GM06990 (cell line): ENCODE data around the gene ASXL2.
"Not testable (repeated sequence)": the region's sequence is repeated elsewhere in the genome, so short reads cannot be mapped to it uniquely, and the experiment has no call there.

Experiments used
- DNase-seq: peaks from one replicate; pipeline ENCODE4 v3.0.0-alpha.2; 2011; ENCODE audit not compliant: insufficient read length; ENCODE audit errors: extremely low read depth
- H3K27me3 ChIP-seq: replicated peaks from 2 replicates; pipeline ENCODE4 v1.6.0; 2011; ENCODE audit warnings: low read length; ENCODE audit not compliant: control insufficient read depth, insufficient read depth
- H3K36me3 ChIP-seq: 2 replicates; pipeline ENCODE4 v1.5.1; 2011; ENCODE audit warnings: low read length; ENCODE audit not compliant: control insufficient read depth, insufficient read depth
- H3K4me3 ChIP-seq: replicated peaks from 2 replicates; pipeline ENCODE4 v1.5.1; 2011; ENCODE audit warnings: low read depth, mild to moderate bottlenecking, control low read depth, low read length
- TF ChIP-seq, protein P1 (sequence below): IDR thresholded peaks from 2 replicates; pipeline ENCODE4 v1.5.1; 2011; ENCODE audit warnings: low read length, control low read depth, mild to moderate bottlenecking, inconsistent platforms; ENCODE audit not compliant: insufficient read depth, poor library complexity, severe bottlenecking

The ASXL2 gene

DNA sequence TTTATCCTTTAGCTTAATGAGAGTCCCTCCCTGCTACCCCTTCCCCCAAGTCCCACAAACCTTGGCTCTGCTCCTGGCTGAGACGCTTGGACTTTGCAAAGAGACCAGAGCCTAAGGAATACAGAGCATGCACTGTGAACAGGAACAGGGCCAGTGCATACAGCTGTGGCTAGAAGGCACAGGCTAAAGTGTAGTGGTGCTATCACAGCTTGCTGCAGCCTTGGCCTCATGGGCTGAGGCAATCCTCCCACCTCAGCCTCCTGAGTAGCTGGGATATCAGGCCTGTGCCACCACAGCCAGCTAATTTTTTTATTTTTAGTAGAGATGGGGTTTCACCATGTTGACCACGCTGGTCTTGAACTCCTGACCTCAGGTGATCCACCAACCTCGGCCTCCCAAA, 39.5 kb upstream of the ASXL2 start:
- H3K27me3 ChIP-seq = no peaks in the 10 kb centered on the region; the same call in 1 of the 2 replicates
- no peaks in the 10 kb centered on the region for H3K36me3 ChIP-seq
- no peak overlapping the region for H3K4me3 ChIP-seq
- TF ChIP-seq, protein P1, sequence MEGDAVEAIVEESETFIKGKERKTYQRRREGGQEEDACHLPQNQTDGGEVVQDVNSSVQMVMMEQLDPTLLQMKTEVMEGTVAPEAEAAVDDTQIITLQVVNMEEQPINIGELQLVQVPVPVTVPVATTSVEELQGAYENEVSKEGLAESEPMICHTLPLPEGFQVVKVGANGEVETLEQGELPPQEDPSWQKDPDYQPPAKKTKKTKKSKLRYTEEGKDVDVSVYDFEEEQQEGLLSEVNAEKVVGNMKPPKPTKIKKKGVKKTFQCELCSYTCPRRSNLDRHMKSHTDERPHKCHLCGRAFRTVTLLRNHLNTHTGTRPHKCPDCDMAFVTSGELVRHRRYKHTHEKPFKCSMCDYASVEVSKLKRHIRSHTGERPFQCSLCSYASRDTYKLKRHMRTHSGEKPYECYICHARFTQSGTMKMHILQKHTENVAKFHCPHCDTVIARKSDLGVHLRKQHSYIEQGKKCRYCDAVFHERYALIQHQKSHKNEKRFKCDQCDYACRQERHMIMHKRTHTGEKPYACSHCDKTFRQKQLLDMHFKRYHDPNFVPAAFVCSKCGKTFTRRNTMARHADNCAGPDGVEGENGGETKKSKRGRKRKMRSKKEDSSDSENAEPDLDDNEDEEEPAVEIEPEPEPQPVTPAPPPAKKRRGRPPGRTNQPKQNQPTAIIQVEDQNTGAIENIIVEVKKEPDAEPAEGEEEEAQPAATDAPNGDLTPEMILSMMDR = no peak
- no peak for DNase-seq

DNA sequence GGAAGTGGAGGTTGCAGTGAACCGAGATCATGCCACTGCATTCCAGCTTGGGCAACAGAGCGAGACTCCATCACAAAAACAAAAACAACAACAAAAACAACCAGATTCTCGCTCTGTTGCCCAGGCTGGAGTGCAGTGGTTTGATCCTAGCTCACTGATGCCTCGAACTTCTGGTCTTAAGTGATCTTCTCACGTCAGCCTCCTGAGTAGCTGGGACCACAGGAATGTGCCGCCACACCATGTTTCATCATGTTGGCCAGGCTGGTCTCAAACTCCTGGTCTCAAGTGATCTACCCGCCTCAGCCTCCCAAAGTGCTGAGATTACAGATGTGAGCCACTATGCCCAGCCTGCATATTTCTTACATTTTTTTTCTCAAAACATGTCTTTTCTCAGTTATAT, 39.1 kb upstream of the ASXL2 start:
- H3K4me3 ChIP-seq, H3K36me3 ChIP-seq, H3K27me3 ChIP-seq, DNase-seq: not testable (repeated sequence)

DNA sequence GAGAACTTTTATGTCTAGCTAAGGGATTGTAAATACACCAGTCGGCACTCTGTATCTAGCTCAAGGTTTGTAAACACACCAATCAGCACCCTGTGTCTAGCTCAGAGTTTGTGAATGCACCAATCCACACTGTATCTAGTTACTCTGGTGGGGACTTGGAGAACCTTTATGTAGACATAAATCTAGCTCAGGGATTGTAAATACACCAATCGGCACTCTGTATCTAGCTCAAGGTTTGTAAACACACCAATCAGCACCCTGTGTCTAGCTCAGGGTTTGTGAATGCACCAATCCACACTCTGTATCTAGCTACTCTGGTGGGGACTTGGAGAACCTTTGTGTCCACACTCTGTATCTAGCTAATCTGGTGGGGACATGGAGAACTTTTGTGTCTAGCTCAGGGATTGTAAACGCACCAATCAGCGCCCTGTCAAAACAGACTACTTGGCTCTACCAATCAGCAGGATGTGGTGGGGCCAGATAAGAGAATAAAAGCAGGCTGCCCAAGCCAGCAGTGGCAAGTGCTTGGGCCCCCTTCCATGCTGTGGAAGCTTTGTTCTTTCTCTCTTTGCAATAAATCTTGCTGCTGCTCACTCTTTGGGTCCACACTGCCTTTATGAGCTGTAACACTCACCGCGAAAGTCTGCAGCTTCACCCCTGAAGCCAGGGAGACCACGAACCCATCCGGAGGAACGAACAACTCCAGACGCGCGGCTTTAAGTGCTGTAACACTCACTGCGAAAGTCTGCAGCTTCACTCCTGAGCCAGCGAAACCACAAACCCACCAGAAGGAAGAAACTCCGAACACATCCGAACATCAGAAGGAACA, 37.9 kb upstream of the ASXL2 start:
- H3K36me3 ChIP-seq, DNase-seq, H3K27me3 ChIP-seq, H3K4me3 ChIP-seq: not testable (repeated sequence)

DNA sequence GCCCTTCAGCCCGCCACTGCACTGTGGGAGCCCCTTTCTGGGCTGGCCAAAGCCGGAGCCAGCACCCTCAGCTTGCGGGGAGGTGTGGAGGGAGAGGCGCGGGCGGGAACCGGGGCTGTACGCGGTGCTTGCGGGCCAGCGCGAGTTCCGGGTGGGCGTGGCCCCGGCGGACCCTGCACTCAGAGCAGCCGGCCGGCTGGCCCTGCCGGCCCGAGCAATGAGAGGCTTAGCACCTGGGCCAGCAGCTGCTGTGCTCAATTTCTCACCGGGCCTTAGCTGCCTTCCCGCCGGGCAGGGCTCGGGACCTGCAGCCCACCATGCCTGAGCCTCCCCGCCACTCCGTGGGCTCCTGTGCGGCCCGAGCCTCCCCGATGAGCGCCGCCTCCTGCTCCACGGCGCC, 37.1 kb upstream of the ASXL2 start:
- not testable (repeated sequence) for DNase-seq, H3K4me3 ChIP-seq, H3K36me3 ChIP-seq, H3K27me3 ChIP-seq

DNA sequence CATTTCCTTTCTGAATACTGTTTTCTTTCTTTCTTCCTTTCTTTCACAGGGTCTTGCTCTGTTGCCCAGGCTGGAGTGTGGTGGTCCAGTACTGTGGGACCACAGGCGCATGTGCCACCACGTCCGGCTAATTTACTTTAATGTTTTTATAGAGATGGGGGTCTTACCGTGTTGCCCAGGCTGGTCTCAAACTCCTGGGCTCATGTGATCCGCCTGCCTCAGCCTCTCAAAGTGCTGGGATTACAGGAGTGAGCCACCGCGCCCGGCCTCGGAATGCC, 35.3 kb upstream of the ASXL2 start:
- H3K4me3 ChIP-seq, DNase-seq, H3K36me3 ChIP-seq, H3K27me3 ChIP-seq: not testable (repeated sequence)

DNA sequence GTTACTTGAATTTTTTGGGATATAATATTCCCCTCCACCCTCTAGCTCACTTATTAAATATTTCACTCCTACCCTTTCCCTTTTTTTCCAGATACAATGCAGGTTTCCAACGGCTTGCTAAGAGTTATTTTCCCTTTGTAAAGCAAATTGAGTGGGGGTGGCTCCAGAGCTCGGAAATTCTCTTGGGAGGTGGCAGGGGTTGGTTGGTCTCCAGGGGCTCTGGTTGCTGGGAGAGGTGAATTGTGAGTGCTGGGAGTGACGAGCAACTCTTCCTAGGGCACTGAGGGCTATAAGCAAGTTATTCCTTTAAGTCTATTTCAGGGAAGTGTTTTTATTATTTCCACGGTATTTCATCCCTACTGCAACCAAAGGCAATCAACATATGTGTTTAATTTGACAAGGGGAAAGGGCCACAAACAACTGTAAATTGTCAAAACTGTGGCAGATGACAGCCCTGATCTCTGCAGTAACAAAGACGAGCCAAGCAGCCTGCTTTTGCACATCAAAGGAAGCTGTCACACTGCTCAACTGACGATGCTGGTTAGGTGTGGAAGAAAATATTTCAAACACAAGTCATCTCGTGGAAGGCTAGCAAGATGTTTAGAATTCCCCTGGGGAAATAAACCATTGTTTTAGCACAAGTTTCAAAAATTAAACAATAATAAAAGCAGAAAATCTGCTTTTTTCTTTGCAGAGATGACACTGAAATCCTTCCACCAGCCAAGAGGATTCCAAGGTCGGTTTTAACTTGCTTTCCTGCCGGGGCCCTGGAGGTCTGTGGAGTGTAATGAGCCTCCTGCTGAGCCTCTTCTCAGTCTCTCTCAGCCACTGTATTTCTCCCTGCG, 34.8 kb upstream of the ASXL2 start:
- Histone ChIP-seq H3K27me3 (no peaks in the 10 kb centered on the region; the same call in 1 of the 2 replicates), H3K36me3 (no peaks in the 10 kb centered on the region), H3K4me3 (no peak overlapping the region)
- no peak for DNase-seq
- TF ChIP-seq, protein P1 = no peak

DNA sequence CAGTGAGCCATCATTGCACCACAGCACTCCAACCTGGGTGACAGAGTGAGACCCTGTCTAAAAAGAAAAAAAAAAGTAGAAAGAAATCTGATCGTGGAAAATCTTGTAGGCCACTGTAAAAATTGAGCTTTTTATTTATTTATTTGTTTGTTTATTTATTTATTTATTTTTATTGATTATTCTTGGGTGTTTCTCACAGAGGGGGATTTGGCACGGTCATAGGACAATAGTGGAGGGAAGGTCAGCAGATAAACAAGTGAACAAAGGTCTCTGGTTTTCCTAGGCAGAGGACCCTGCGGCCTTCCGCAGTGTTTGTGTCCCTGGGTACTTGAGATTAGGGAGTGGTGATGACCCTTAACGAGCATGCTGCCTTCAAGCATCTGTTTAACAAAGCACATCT, 31.3 kb upstream of the ASXL2 start:
- H3K4me3 ChIP-seq, H3K36me3 ChIP-seq, H3K27me3 ChIP-seq, DNase-seq: not testable (repeated sequence)

DNA sequence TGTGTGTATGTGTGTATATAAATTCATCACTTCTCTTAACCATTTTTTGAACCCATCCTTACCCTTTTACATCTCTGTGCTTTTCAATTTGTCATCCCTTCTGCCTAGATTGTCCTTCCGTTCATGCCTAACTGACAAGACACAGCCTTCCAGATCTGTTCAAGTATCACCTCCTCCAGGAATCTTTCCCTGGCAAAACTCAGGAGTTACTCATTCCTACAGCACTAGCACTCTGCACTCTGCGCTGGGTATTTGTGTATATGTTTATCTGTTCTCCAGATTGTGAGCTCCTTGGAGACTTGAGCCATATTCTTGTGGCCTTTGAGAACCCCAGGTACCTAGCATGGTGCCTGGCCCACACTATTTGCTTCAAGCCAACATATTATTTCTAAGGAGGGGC, 26.8 kb upstream of the ASXL2 start:
- TF ChIP-seq, protein P1 = no peak
- H3K4me3 ChIP-seq = no peak overlapping the region
- H3K36me3 ChIP-seq = no peaks in the 10 kb centered on the region
- no peaks in the 10 kb centered on the region for H3K27me3 ChIP-seq
- DNase-seq = no peak
